SK-N-SH treated with all-trans-retinoic acid at 6 μM for 48 hours (cell line): Measurements from ENCODE around the gene KCNJ9.
"Not testable (repeated sequence)": the region's sequence is repeated elsewhere in the genome, so short reads cannot be mapped to it uniquely, and the experiment has no call there.

ENCODE experiments used
- CSDC2 ChIP-seq: fragments of 250-450 bp; sonication (Bioruptor Pico); IDR thresholded peaks from 2 replicates; pipeline ENCODE4 v1.5.0; 2020; ENCODE audit warnings: mild to moderate bottlenecking, moderate library complexity
- CSRNP3 ChIP-seq: fragments of 250-450 bp; sonication (Bioruptor Pico); IDR thresholded peaks from 2 replicates; pipeline ENCODE4 v1.5.1; 2021; ENCODE audit warnings: mild to moderate bottlenecking, moderate library complexity
- RARB ChIP-seq: fragments of 250-450 bp; sonication (Bioruptor Pico); IDR thresholded peaks from 2 replicates; pipeline ENCODE4 v1.8.0; 2021; ENCODE audit warnings: mild to moderate bottlenecking, moderate library complexity
- ZFP3 ChIP-seq: fragments of 250-450 bp; sonication (Bioruptor Pico); IDR thresholded peaks from 2 replicates; pipeline ENCODE4 v1.5.0; 2020; ENCODE audit warnings: mild to moderate bottlenecking, moderate library complexity
- ZNF70 ChIP-seq: fragments of 450-650 bp; formaldehyde crosslinking; IDR thresholded peaks from 2 replicates; pipeline ENCODE4 v1.5.0; 2020; ENCODE audit warnings: mild to moderate bottlenecking, moderate library complexity
- TF ChIP-seq, protein P1 (sequence below): fragments of 250-450 bp; sonication (Bioruptor Pico); IDR thresholded peaks from 2 replicates; pipeline ENCODE4 v1.8.0; 2020; ENCODE audit warnings: mild to moderate bottlenecking, moderate library complexity, borderline replicate concordance

GRCh38 chr1:160050182-160050581 lies 31.2 kb upstream of the KCNJ9 start:
- TF ChIP-seq, protein P1, sequence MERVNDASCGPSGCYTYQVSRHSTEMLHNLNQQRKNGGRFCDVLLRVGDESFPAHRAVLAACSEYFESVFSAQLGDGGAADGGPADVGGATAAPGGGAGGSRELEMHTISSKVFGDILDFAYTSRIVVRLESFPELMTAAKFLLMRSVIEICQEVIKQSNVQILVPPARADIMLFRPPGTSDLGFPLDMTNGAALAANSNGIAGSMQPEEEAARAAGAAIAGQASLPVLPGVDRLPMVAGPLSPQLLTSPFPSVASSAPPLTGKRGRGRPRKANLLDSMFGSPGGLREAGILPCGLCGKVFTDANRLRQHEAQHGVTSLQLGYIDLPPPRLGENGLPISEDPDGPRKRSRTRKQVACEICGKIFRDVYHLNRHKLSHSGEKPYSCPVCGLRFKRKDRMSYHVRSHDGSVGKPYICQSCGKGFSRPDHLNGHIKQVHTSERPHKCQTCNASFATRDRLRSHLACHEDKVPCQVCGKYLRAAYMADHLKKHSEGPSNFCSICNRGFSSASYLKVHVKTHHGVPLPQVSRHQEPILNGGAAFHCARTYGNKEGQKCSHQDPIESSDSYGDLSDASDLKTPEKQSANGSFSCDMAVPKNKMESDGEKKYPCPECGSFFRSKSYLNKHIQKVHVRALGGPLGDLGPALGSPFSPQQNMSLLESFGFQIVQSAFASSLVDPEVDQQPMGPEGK (CRISPR knock-in tag) = not testable (repeated sequence)
- not testable (repeated sequence) for TF ChIP-seq RARB (CRISPR knock-in tag); ZNF70; CSDC2; ZFP3; CSRNP3 (CRISPR knock-in tag)
